ENCODE data around the gene PXDN.

- TF ChIP-seq CTCF (IDR thresholded peaks at IDR 0.05; ENCODE audit: low read depth, low read length) (no peak), POLR2A (IDR thresholded peaks at IDR 0.05; ENCODE audit: extremely low read depth, insufficient read length) (no peak)
Measured at GRCh38 chr2:1721706-1722646, 22.3 kb downstream of the PXDN start.
